Neural progenitor cell (in vitro differentiated cells): Measurements from ENCODE around the gene RECK.

Source experiments
- CTCF ChIP-seq: fragments of 200-600 bp; sonication (generic); IDR thresholded peaks from 2 replicates; pipeline ENCODE4 v1.5.1; 2017; ENCODE audit warnings: antibody characterized with exemption, mild to moderate bottlenecking
- EZH2phosphoT487 ChIP-seq: fragments of 200-600 bp; sonication (generic); IDR thresholded peaks from 2 replicates; pipeline ENCODE4 v1.6.1; 2017; ENCODE audit warnings: antibody characterized with exemption

DNA sequence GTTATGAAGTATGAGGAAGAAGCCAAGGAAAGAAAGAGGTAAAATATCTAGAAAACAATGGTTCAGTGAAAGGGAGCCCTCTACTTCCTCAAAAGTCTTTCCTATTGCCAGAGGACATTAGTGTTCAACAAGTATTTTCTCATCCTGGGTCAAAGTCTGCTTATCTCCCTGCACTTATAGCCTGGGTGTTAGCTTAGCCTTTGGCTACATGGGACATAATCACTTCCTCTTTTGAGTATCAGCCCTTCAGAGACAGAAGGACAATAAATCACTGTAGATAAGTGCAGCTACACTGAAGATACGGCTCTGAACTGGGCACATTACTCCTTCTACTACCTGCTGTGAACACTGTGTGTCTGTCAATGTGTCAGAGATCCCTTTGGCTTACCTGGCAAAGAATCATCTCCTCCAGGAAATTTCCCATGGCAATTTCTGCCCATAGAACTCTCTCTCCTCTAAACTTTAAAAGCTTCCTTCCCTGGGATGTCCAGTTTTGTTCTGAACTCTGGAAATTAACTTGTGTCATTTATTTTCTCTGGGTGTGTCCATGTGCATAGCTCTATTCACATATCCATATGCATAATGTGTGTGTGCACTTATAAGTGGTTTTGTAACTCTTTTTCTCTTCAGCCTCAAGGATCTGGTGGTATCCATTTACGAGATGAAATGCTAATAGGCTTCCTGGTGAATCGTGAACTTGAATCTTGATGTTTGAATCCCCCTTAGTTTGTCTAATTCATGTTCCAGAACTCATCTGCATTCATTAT, 30.0 kb upstream of the RECK start:
- TF ChIP-seq CTCF (no peak), EZH2phosphoT487 (no peak)
